ENCODE data around the gene OSTN. TPM values are rescaled to one million over a fixed set of nuclear protein-coding genes. Genes with fewer than 3 reads are reported as not detected.

The OSTN gene
- total RNA-seq, 1 donor from 2014 or later = not detected

GRCh38 chr3:191197761-191198306 is 1.2 kb upstream of the OSTN start:
- H3K4me1 Mint-ChIP-seq = no peaks in the 10 kb centered on the region
- no peak for DNase-seq
- intact Hi-C loops (cut with micrococcal nuclease) = no loop called here
- H3K27ac Mint-ChIP-seq = no peak overlapping the region
- H3K27me3 Mint-ChIP-seq = no peaks in the 10 kb centered on the region
- H3K36me3 Mint-ChIP-seq (ENCODE audit: low read depth) = no peaks in the 10 kb centered on the region
- H3K9me3 Mint-ChIP-seq = no peaks in the 10 kb centered on the region
- H3K4me3 Mint-ChIP-seq = no peak overlapping the region

DNA sequence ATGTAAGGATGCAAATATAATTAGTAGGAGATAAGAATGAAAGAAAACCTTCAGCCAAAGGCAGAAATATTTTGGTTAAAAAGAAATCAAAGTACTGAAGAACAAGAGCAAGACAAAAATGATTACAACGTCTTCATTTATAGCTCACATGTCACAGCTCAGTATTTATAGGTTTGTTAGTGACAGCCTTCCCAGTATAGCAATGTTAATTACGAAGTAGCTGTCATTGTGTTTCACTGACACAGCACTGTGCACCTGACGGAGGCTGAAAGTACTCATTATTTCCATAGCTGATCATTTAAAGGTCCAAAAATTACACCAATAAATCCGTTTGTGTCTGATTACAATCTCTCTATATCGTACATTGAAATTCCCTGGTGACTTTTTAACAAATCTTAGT is 561 bp upstream of the OSTN start:
- intact Hi-C loops (cut with micrococcal nuclease) = no loop called here
- no peaks in the 10 kb centered on the region for H3K4me1 Mint-ChIP-seq

DNA sequence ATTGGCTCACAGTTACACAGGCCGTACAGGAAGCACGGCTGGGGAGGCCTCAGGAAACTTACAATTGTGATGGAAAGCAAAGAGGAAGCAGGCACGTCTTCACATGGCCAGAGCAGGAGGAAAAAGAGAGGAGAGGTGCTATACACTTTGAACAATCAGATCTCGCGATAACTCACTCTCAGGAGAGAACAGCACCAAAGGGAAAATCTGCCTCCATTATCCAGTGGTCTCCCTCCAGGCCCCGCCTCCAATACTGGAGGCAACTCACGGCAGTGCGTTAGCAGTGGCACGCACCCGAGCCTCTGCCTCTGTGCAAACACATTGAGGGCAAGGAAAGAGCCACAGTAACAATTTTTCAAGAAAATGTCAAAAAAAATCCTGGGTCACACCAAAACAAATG is 11.0 kb downstream of the OSTN start:
- Mint-ChIP-seq H3K4me3 (no peak overlapping the region), H3K4me1 (no peaks in the 10 kb centered on the region), H3K9me3 (no peaks in the 10 kb centered on the region), H3K36me3 (ENCODE audit: low read depth) (no peaks in the 10 kb centered on the region), H3K27me3 (no peaks in the 10 kb centered on the region), H3K27ac (no peak overlapping the region)
- intact Hi-C loops (cut with micrococcal nuclease) = no loop called here
- no peak for DNase-seq

More for the DNA sequence above, 561 bp upstream of the OSTN start:
- no peaks in the 10 kb centered on the region for H3K9me3 Mint-ChIP-seq
- no peak overlapping the region for H3K27ac Mint-ChIP-seq
- no peaks in the 10 kb centered on the region for H3K36me3 Mint-ChIP-seq (ENCODE audit: low read depth)
- H3K4me3 Mint-ChIP-seq = no peak overlapping the region
- DNase-seq = no peak
- no peaks in the 10 kb centered on the region for H3K27me3 Mint-ChIP-seq

GRCh38 chr3:191216510-191216909 is 17.5 kb downstream of the OSTN start:
- Mint-ChIP-seq H3K27me3 (no peaks in the 10 kb centered on the region), H3K36me3 (ENCODE audit: low read depth) (no peaks in the 10 kb centered on the region), H3K9me3 (no peaks in the 10 kb centered on the region), H3K4me1 (no peaks in the 10 kb centered on the region), H3K27ac (no peak overlapping the region), H3K4me3 (no peak overlapping the region)
- intact Hi-C loops (cut with micrococcal nuclease) = no loop called here
- DNase-seq = no peak

GRCh38 chr3:191217301-191217700 is 18.3 kb downstream of the OSTN start:
- H3K9me3 Mint-ChIP-seq = no peaks in the 10 kb centered on the region
- H3K27me3 Mint-ChIP-seq = no peaks in the 10 kb centered on the region
- intact Hi-C loops (cut with micrococcal nuclease) = no loop called here
- H3K4me3 Mint-ChIP-seq = no peak overlapping the region
- no peaks in the 10 kb centered on the region for H3K36me3 Mint-ChIP-seq (ENCODE audit: low read depth)
- H3K27ac Mint-ChIP-seq = no peak overlapping the region
- no peak for DNase-seq
- no peaks in the 10 kb centered on the region for H3K4me1 Mint-ChIP-seq

- intact Hi-C loops (cut with micrococcal nuclease) = no loop called here
- H3K27ac Mint-ChIP-seq = no peak overlapping the region
- H3K4me3 Mint-ChIP-seq = no peak overlapping the region
- H3K27me3 Mint-ChIP-seq = no peaks in the 10 kb centered on the region
- DNase-seq = no peak
- H3K9me3 Mint-ChIP-seq = no peaks in the 10 kb centered on the region
- H3K4me1 Mint-ChIP-seq = no peaks in the 10 kb centered on the region
- no peaks in the 10 kb centered on the region for H3K36me3 Mint-ChIP-seq (ENCODE audit: low read depth)
Observed at GRCh38 chr3:191220908-191221307, 21.9 kb downstream of the OSTN start.

- no peak overlapping the region for H3K4me3 Mint-ChIP-seq
- H3K4me1 Mint-ChIP-seq = no peaks in the 10 kb centered on the region
- H3K27ac Mint-ChIP-seq = no peak overlapping the region
- intact Hi-C loops (cut with micrococcal nuclease) = no loop called here
- H3K27me3 Mint-ChIP-seq = no peaks in the 10 kb centered on the region
- H3K36me3 Mint-ChIP-seq (ENCODE audit: low read depth) = no peaks in the 10 kb centered on the region
- H3K9me3 Mint-ChIP-seq = no peaks in the 10 kb centered on the region
- DNase-seq = no peak
Observed at GRCh38 chr3:191221638-191222037, 22.6 kb downstream of the OSTN start.

DNA sequence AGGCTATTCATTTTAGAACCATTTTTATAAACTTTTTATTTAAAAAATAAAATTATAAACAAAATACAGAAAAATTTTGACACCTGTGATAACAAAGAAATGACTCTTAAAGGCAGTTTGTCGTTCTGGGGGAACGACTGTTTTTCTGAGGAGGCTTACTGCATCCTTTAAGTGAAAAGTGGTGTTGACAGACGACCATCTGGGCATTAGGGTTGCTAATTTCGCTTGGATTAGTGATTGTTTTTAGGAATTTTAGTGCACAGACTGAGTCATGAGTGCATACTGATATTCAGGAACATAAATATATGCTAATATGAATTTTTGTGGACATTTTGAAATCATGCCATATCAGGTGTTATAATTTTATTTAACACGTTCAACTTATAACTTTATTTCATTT is 28.5 kb downstream of the OSTN start:
- no peak overlapping the region for H3K4me3 Mint-ChIP-seq
- DNase-seq = no peak
- H3K4me1 Mint-ChIP-seq = no peaks in the 10 kb centered on the region
- H3K27me3 Mint-ChIP-seq = no peaks in the 10 kb centered on the region
- intact Hi-C loops (cut with micrococcal nuclease) = no loop called here
- no peaks in the 10 kb centered on the region for H3K36me3 Mint-ChIP-seq (ENCODE audit: low read depth)
- no peaks in the 10 kb centered on the region for H3K9me3 Mint-ChIP-seq
- no peak overlapping the region for H3K27ac Mint-ChIP-seq

- Mint-ChIP-seq H3K4me3 (no peak overlapping the region), H3K27me3 (peaks cover 2% of the 10 kb centered on the region), H3K36me3 (ENCODE audit: low read depth) (no peaks in the 10 kb centered on the region), H3K4me1 (peaks cover 3% of the 10 kb centered on the region), H3K27ac (no peak overlapping the region), H3K9me3 (no peaks in the 10 kb centered on the region)
- no peak for DNase-seq
- intact Hi-C loops (cut with micrococcal nuclease) = no loop called here
Observed at GRCh38 chr3:191234216-191234615, 35.2 kb downstream of the OSTN start.

DNA sequence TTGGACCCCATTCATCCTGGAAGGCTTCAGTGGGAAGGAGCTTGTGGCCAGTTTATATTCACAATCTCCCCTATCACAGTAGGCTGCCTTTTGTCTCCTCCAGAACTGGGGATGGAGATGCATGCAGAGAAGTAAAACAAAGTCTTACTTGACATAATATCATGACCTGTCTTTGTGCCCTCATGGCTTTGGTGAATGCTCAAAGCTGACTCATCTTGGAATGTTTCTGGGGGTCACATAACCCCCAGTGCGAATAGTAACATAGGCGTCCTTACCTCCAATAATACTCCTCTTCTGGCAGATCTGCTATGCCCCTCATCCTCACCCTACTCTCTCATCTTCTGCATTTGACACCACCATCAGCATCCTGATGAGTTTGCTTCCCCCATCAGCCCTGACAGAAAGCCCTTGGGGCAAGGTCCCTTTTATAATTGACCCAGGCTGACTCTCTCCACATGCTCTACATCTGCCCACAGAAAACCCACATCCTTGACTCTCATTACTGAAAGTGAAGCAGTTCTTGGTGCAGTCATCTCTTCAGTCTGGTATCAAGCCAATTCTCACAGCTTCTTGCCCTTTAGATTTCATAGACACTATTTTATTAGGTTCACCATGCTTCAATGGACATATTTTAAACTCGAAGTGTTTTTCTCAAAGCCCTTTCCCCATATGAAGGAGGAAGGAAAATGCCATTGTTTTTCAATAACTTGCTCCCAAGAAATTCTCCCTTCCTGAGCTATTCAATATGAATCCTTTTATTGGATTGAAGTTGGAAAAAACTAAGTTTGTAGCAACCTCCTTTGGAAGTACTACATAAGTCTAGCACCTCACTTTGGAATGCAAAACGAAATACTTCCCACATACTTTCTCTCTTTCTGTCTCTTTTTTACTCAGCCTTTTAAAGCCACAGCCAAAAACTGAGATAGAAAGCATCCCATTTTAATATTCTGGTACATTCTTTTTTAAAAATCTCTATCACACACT is 36.6 kb downstream of the OSTN start:
- no peaks in the 10 kb centered on the region for H3K9me3 Mint-ChIP-seq
- H3K36me3 Mint-ChIP-seq (ENCODE audit: low read depth) = no peaks in the 10 kb centered on the region
- peaks cover 2% of the 10 kb centered on the region for H3K27me3 Mint-ChIP-seq
- intact Hi-C loops (cut with micrococcal nuclease) = no loop called here
- no peak for DNase-seq
- H3K4me3 Mint-ChIP-seq = no peak overlapping the region
- peaks cover 3% of the 10 kb centered on the region for H3K4me1 Mint-ChIP-seq
- H3K27ac Mint-ChIP-seq = no peak overlapping the region

GRCh38 chr3:191236646-191237045 is 37.6 kb downstream of the OSTN start:
- peaks cover 2% of the 10 kb centered on the region for H3K27me3 Mint-ChIP-seq
- intact Hi-C loops (cut with micrococcal nuclease) = no loop called here
- DNase-seq = no peak
- peaks cover 3% of the 10 kb centered on the region for H3K4me1 Mint-ChIP-seq
- H3K27ac Mint-ChIP-seq = no peak overlapping the region
- H3K36me3 Mint-ChIP-seq (ENCODE audit: low read depth) = no peaks in the 10 kb centered on the region
- H3K4me3 Mint-ChIP-seq = no peak overlapping the region
- H3K9me3 Mint-ChIP-seq = no peaks in the 10 kb centered on the region

DNA sequence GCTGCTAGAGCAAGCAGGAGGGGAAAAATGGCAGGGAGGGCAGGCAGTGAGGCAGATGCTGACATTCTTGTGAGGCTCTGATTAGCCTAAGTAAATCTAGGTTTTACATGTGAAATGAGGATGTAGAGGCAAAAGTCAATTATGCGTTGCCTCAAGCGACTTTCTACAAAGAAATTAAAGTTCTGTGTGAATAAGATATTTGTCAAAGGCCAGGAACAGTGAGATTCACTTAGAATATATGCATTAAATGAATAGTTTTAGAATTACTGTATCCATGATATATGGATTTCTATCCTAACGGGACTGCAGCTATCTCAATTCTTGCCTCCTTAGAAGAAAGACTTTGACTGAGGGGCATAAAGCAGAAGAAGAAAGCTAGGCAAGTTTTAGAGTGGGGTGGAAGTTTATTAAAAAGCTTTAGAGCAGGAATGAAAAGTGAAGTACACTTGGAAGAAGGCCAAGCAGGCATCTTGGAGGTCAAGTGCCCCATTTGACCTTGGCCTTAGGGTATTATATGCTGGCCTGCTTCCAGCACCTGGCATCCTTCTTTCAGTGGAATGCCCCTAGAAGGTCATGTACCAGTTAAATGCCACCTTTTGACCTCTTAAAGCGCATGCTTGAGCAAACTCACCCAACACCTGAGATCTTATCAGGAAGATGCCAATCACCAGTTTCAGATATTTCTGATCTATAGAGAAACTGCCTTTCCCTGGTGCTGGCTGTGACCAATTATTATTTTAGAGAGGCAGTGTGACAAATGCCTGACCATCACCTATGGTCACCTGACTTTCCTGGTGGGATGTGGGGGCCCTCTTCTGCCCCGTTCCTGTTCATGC is 38.2 kb downstream of the OSTN start:
- no peak overlapping the region for H3K4me3 Mint-ChIP-seq
- intact Hi-C loops (cut with micrococcal nuclease) = no loop called here
- H3K27me3 Mint-ChIP-seq = peaks cover 2% of the 10 kb centered on the region

GRCh38 chr3:191238321-191238817 is 39.3 kb downstream of the OSTN start:
- Mint-ChIP-seq H3K27ac (no peak overlapping the region), H3K4me1 (peaks cover 3% of the 10 kb centered on the region), H3K4me3 (no peak overlapping the region), H3K36me3 (ENCODE audit: low read depth) (no peaks in the 10 kb centered on the region), H3K27me3 (peaks cover 2% of the 10 kb centered on the region), H3K9me3 (no peaks in the 10 kb centered on the region)
- DNase-seq = no peak
- intact Hi-C loops (cut with micrococcal nuclease) = no loop called here

More for the DNA sequence above, 38.2 kb downstream of the OSTN start:
- Mint-ChIP-seq H3K9me3 (no peaks in the 10 kb centered on the region), H3K36me3 (ENCODE audit: low read depth) (no peaks in the 10 kb centered on the region), H3K4me1 (peaks cover 3% of the 10 kb centered on the region), H3K27ac (no peak overlapping the region)
- DNase-seq = no peak
